GM04504 (cell line): Measurements from ENCODE around the gene PTPRN2.
"Not testable (repeated sequence)": the region's sequence is repeated elsewhere in the genome, so short reads cannot be mapped to it uniquely, and the experiment has no call there.

ENCODE experiments used
- DNase-seq: peaks from one replicate; pipeline ENCODE4 v3.0.0-alpha.2; 2012; ENCODE audit warnings: low read depth

The PTPRN2 gene

DNA sequence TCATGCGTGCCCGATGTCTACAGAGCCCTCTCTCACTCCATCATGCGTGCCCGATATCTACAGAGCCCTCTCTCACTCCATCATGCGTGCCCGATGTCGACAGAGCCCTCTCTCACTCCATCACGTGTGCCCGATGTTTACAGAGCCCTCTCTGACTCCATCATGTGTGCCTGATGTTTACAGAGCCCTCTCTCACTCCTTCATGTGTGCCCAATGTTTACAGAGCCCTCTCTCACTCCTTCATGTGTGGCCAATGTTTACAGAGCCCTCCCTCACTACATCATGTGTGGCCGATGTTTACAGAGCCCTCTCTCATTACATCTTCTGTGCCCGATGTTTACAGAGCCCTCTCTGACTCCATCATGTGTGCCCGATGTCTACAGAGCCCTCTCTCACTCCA, 740.9 kb downstream of the PTPRN2 start:
- not testable (repeated sequence) for DNase-seq

DNA sequence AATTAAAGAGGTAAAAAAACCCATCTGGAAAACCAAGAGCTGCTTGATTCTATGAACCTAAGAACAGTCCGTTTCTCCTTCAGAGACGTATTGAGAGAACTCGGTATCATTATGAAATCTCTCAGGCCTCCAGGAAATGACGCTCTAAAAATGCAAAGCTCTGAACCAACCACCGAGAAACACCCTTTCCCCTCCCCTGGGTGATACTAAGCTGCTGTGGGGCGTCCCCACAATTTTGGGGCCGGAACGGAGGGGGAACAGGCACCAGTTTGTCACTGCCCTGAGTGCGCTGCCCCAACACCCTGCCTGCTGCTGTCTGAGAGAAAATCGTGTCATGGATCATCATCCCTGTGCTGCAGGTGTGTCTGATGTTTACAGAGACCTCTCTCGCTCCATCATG, 741.4 kb downstream of the PTPRN2 start:
- DNase-seq = no peak

DNA sequence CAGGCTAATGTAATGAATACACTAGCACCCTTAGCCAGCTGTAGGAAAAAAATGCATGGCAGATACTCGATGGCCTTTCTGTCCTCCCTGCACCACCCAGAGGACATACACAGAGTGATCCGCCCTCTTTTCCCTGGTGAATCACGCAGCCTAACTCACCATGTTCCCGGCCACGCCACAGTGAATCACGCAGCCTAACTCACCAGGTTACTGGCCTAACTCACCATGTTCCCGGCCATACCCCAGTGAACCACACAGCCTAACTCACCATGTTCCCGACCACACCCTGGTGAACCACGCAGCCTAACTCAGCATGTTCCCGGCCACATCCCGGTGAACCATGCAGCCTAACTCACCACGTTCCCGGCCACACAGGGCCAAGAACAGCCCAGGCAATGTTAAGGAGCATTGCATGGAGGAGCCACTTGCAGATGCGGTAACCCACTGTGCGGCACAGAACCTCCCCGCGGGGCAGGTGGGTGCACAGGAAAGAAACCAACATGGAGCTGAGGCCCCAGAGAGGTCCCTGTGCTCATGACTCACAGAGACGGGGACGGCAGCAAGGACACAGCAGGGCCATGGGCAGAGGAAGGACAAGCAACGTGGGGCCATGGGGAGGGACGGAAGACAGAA, 742.3 kb downstream of the PTPRN2 start:
- no peak for DNase-seq

DNA sequence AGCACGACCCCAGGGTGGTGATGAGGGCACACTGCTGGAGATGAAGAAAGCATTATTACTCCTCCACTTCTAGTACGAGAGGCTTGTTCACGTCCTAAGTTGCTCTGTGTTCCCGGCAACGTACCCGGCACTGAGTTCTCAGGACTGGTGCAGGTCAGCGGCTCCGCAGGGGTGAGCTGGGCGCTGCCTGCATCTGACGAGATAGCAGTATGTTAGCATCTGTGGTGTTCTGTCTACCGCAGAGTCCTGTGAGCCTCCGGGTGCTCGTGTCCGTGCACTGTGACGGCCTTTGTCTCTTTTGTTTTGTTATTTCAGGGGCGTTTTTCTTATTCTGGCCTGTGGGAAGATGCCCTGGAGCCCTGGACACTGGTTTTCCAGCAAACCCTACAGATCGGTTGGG, 743.0 kb downstream of the PTPRN2 start:
- no peak for DNase-seq

DNA sequence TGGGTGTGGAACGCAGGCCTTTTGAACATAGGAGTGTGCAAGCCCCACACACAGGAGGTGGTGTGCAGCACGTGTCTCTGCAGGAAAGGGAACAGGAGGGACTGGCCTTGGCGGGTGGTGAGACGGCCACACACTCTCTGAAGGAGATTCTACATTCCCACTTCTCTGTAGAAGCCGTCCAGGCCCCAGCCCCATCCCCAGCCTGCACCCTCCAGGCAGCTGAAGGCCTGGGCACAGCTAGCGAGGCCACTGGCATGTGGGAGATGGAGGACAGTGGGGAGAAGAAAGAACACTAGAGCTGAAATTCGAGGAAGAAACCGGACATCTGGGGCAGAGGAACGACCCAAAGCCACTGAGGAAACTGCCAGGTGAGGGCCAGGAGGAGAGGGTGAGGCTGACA, 743.5 kb downstream of the PTPRN2 start:
- DNase-seq = no peak

DNA sequence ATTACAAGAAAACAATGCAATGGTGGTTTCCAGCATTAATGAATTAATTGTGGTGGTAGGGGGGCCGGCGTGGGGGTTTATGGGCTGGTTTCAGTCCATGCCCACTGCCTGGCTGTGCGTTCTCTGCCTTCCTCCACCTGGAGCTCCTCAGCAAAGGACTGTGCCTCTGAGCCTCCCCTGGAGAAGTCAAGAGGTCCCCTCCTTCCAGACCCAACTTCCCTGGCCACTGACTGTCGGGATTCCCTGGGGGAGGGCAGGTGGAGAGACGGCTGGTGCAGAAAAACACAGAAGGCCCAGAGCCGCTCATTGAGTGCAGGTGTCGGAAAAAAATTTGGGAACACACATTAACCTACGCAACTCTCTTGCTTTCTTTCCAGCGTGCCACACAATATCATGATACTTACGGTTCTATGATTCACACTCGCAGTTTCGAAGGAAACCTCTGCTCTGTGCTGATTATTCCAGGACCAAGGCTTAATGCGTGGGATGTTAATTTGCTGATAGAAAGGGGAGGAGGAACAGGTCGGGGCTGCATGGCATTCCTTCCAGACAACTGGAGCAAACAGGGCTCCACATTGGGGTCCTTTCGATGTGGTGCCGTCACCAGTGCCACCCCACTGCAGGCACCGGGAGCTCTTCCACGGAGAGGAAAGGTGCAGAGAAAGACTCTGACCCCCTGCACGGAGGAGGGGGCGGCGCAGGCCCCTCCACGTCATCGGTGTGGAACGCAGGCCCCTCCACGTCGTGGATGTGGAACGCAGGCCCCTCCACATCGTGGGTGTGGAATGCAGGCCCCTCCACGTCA, 744.1 kb downstream of the PTPRN2 start:
- no peak for DNase-seq

DNA sequence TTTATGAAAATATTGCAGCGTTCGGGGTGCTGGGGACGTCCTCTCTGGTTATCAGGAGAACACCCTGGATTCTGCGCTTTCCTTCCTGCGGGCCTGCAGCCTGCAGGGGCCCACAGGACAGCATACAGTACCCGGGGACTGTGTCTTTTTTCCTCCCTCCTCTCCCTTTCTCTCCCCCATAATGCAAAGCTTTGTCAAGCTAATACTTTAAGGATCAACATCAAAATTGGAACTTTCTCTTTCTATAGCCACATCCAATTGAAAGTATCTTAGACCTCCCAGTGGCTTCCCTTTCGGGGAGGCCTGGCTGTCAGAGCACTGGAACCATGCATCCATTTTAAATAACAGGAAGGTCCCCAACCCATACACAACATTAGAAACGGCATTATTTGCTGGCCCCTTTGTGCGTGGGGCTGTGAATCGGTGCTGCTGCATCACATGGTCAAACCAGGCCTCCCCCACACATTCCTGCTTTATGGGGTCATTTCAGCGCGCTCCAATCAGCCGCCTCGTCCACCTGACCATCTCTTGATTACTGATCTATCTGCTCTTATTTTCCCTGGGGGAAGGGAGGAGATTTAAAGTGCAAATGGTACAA, 745.8 kb downstream of the PTPRN2 start:
- no peak for DNase-seq

DNA sequence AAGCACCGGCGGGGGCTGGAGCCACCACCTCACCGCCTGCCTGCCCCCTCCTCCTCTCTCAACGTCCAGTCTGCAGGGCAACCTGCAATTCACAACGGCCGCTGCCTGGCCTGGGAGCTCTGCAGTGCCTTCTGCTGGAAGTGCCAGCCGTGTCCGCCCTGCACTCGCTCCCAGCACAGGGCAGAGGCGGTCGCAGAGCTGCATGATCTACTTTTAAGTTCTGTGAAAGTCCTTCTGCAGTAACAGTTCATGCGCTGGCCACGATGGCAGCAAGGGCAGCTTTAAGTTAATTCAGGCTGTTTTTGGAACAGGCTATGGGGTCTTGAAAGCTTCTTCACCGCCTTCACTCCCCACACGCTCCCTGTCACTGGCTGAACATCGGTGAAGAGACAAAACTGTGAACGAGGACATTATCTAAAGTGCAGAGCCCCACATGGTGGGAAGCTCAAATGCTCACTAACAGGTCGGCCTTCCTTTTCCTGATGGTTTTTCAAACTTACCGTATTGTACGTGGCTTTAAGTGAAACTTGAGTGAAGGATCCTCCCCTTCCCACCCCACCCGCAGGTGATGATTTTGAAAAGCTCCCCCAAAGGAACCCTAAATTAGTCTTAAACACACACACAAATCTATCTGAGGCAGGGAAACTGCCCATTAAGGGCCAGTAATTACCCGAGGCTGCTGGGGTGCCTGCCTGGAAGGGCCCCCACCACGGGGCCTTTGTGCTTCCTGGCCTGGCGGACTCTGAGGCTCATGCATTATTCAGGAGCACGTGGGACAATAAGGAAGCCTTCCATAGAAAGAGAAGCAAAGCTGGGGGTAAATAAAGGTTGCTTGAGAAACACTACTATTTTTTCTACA, 746.5 kb downstream of the PTPRN2 start:
- DNase-seq = no peak

DNA sequence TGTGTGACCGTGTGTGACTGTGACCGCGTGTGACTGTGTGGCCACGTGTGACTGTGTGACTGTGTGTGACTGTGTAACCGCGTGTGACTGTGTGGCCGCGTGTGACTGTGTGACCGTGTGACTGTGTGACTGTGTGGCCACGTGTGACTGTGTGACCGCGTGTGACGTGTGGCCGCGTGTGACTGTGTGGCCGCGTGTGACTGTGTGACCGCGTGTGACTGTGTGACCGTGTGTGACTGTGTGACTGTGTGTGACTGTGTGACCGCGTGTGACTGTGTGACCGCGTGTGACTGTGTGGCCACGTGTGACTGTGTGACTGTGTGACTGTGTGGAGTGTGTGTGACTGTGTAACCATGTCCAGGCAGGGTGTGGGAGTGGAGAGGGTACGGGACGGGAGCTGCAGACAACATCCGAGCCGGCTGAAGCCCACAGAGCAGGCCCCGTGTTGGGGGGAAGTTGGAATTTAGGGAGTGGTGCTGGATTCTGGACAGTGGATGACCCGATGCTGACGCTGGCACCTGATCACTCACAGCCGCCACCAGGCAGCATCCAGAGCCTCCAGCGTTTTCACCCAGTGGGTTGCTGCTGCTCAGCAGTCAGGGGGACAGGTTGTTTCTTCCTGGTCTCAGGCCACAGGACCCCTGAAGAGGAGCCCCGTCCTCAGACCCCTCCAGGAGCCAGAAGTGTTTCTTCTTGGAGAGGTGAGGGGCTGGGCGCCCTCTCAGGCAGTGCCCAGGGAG, 747.3 kb downstream of the PTPRN2 start:
- no peak for DNase-seq

DNA sequence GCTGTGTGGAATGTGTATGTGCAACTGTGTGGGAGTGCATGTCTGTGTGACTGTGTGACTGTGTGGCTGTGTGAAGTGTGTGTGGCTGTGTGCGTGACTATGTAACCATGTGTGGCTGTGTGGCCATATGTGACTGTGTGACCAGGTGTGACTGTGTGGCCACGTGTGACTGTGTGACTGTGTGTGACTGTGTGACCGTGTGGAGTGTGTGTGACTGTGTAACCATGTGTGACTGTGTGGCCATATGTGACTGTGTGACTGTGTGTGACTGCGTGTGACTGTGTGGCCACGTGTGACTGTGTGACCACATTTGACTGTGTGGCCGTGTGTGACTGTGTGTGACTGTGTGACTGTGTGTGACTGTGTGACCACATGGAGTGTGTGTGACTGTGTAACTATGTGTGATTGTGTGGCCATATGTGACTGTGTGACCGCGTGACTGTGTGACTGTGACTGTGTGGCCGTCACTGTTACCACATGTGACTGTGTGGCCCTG, 747.9 kb downstream of the PTPRN2 start:
- DNase-seq = no peak

DNA sequence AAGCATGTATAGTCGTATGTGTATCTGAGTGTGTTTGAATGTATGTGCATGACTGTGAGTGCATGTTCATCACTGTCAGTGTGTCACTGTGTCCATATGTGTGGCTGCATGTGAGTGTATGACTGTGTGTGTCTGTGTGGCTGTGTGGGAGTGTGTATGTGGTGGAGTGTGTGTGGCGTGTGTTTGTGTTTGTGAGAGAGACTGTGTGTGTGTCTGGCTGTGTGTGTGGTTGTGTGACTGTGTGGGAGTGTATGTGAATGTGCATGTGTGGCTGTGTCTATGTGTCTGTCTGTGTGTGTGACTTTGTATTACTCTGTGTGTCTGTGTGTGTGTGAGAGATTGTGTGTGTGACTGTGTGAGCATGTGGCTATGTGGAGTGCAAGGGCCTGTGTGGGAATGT, 748.4 kb downstream of the PTPRN2 start:
- DNase-seq = no peak

DNA sequence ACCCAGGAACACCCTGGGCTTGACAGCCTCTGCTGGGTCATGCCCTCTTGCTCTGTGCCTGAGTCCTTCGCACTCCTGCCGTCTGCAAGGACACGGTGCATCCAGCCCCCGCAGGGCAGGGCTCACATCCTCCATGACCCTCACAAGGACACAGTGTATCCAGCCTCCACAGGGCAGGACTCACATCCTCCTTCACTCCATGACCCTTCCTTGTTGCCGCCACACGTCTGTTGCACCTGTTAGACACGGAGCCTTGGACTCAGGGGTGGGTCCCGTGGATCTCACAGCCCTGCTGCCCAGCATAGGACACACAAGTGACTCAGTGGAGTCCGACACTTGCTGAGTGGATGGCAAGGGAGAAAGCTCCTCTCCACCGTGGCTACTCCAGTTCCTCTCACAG, 750.1 kb downstream of the PTPRN2 start:
- DNase-seq = no peak

DNA sequence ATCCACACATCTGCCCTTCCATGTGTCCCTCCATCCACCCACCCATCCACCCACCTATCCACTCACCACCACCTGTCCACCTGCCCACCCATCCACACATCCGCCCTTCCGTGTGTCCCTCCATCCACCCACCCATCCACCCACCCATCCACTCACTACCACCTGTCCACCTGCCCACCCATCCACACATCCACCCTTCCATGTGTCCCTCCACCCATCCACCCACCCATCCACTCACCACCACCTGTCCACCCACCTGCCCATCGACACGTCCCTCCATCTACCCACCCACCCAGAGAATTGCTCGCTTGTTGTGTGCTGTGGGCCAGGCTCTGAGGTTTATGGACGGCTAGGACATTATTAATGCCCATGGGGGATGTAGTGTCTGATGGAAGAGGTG, 750.6 kb downstream of the PTPRN2 start:
- DNase-seq = no peak

DNA sequence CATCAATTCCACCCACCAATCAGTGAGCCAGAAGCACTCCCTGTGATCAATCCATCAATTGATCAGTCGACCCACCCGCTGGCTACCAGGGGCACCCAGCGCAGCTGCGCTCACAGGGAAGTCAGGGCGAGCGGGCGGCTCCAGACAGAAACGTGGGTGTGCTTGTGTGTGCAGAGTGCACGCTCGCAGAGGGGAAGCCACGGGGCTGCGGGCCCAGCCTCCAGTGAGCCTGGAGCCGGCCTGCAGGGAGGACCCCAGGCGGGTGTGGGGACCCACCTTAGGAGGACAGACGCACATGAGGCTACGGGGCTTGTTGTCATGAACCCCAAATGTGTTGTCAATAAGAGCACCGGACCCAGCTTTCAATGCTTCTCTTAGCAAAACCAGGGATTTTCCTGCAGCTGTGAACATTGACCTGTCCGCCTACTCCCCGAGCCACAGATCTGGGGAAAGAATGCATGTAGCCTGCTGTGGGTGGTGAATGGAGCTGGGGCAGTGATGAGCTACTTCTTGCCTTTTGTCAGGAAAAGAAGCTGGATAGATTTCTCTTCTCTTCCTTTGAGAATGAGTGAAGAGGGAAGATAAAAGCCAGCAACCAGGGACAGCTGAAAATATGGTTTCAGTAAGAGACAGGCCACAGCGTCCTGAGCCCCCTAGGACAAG, 753.0 kb downstream of the PTPRN2 start:
- DNase-seq = no peak

DNA sequence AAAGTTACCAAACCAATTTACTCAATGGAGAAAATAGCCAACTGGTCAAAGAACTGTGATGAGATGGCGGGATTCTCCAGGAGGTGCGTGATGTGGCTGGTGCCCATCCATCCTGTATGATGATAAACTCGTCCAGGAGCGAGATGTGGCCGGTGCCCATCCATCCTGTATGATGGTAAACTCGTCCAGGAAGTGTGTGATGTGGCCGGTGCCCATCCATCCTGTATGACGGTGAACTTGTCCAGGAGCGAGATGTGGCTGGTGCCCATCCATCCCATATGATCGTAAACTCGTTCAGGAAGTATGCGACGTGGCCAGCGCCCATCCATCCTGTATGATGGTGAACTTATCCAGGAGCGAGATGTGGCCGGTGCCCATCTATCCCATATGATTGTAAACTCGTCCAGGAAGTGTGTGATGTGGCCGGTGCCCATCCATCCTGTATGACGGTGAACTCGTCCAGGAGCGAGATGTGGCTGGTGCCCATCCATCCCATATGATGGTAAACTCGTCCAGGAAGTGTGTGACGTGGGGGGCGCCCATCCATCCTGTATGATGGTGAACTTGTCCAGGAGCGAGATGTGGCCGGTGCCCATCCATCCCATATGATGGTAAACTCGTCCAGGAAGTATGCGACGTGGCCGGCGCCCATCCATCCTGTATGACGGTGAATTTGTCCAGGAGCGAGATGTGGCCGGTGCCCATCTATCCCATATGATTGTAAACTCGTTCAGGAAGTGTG, 754.6 kb downstream of the PTPRN2 start:
- no peak for DNase-seq

DNA sequence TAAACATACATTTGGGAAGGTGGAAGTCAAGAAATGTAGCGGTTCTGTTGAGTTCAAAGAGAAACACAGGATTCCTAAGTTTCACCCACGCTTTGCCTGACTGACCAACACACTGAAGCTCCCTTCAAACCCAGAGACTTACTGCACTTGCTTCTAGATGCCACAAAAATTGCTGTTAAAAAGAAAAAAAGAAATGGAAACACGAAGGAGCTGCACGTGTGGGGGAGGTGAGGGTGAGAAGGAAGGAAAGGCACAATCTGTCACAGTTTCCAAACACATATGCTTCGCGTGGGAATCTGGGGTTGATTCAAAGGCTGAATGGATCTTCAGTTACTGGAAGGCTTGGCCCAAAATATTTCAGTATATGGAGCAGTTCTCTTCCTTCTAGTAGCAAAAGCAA, 755.2 kb downstream of the PTPRN2 start:
- DNase-seq = no peak

DNA sequence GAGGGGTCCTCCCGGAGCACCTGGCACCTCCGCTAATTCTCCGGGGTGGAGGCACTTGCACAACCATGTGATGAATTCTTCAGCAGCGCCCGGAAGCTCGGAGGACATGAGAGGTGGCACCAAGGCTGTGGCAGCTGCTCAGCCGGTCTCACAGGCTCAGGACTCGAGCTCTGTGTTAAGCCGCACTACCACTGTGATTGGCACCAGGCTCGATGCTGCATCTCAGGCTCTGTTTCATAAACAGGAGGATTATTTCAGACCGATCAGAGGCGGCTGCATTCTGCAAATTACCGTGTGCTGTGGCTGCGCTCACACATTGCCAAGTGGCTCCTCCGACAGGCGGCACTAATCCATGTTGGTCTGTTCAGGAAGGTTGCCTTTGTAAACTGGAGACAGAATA, 755.6 kb downstream of the PTPRN2 start:
- no peak for DNase-seq

DNA sequence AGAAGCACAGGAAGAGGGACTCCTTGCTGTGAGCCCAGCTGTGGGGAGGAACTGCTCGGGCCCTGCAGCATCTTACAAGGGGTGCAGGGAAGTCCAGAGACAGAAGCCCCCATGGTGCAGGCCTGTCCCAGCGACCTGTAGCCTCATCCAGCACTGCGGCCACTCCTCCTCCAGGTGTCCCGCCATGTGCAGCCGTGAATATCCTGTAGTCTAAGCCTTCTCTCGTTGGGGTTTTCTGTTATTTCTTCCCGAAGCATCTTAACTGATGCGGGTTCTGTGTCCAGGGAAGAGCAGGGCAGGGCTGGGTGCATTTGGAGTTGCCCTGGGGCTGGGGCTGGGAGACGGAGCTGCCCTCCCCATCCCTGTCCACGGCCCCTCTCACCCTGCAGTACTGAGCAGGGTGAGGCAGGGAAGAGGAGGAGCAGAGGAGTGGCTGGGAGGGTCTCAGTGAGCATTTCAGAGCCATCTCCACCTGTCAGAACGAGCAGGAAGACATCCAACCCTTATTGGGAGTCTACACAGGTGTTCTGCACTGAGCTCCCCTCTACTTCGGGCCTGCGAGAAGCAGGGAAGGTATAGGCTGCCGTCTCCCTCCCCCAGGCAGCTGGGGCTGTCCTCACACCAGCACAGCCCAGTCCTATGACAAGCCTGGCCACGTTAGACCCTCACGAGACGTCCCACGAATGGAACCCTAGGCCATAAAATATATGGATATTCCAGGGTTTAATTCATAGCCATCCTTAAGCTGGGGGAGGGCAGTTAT, 756.3 kb downstream of the PTPRN2 start:
- DNase-seq = no peak

DNA sequence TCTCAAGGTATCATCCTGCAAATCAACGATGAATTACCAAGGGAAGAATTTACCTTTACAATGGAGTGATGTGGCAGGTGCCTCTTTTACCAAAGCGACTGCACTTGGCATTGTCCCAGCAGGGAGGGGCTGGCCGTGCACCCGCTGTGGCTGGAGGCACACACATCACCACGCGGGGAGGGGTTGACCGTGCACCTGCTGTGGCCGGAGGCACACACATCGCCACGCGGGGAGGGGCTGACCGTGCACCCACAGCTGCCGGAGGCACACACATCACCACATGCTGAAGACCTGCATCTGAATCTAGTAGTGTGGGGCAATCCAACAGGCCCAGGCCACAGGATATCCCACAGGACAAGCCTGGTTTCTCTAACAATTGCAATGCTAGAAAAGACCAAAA, 757.3 kb downstream of the PTPRN2 start:
- no peak for DNase-seq

DNA sequence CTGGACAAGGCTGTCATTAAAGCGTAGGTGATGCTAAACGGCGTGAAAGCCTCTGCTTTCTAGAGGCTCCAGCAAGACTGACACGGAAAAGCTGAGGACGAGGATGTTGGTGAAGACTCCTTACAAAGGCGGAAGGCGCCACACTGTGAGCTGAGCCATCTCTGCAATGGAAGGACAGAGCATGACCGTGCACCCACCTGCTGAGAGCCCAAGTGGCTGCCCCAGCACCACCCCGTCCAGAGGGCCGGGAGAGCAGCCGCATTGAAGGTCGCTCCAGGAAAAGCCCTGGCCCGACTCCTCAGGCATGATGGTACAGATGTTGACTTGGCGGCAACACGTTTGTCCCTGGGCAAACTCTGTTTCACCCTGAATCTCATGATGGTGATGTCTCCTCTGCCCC, 758.1 kb downstream of the PTPRN2 start:
- no peak for DNase-seq
